Activated naive CD4-positive, alpha-beta T cell treated with anti-CD3 and anti-CD28 coated beads, Interleukin-2, amount 50 U/mL, for 72 hours (primary cell): ENCODE data around the gene IFFO2. TPM values are rescaled to one million over a fixed set of nuclear protein-coding genes. Genes with fewer than 3 reads are reported as not detected.

Experiments
- total RNA-seq, 2 donors: library from RNA; stranded (reverse); gene quantifications; one replicate each; pipeline ENCODE4 v1.2.3, GENCODE V29; 2022

The IFFO2 gene
- total RNA-seq, 2 donors from 2014 or later = 27.3 to 41.7 TPM

Other genes with a start within 250 kb of the IFFO2 start
- not detected for gene TAS1R2, start 97.0 kb downstream of the IFFO2 start, total RNA-seq
- 1 to 10 TPM; 7.4 to 9.8 TPM for gene ALDH4A1, start 54.1 kb downstream of the IFFO2 start, total RNA-seq